ENCODE measurements around the gene PRKG1. TPM values are rescaled to one million over a fixed set of nuclear protein-coding genes. Genes with fewer than 3 reads are reported as not detected.

PRKG1 gene
- total and polyA plus RNA-seq, 2 donors (not counting 1 experiment from before 2014, with no cell fraction given) = not detected

DNA sequence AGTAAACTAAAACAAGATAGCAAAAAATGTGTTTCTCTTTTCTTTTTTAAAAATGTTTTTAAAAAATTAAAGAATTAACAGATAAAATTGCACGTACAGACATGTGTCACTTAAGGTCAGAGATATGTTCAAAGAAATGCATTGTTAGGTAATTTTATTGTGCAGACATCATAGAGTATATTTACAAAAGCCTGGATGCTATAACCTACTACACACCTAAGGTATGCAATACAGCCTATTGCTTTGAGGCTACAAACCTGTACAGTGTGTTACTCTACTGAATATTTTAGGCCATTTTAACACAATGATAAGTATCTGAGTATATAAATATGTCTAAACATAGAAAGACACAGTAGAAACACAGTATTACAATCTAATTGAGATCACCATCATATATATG lies 253.1 kb downstream of the PRKG1 start:
- H3K4me1 ChIP-seq (ENCODE audit: control insufficient read depth in 2 of 2, insufficient read depth in 2 of 2, low read length in 2 of 2) = no peaks in the 10 kb centered on the region
- TF ChIP-seq EZH2 (IDR thresholded peaks at IDR 0.05; ENCODE audit: borderline replicate concordance, insufficient read depth, low read depth, low read length, poor library complexity, severe bottlenecking) = no peak
- TF ChIP-seq, protein P1, sequence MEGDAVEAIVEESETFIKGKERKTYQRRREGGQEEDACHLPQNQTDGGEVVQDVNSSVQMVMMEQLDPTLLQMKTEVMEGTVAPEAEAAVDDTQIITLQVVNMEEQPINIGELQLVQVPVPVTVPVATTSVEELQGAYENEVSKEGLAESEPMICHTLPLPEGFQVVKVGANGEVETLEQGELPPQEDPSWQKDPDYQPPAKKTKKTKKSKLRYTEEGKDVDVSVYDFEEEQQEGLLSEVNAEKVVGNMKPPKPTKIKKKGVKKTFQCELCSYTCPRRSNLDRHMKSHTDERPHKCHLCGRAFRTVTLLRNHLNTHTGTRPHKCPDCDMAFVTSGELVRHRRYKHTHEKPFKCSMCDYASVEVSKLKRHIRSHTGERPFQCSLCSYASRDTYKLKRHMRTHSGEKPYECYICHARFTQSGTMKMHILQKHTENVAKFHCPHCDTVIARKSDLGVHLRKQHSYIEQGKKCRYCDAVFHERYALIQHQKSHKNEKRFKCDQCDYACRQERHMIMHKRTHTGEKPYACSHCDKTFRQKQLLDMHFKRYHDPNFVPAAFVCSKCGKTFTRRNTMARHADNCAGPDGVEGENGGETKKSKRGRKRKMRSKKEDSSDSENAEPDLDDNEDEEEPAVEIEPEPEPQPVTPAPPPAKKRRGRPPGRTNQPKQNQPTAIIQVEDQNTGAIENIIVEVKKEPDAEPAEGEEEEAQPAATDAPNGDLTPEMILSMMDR (IDR thresholded peaks at IDR 0.05) = no peak
- no peak overlapping the region for H3K9ac ChIP-seq (ENCODE audit: low read length)
- Mint-ChIP-seq H3K4me1 (no peaks in the 10 kb centered on the region), H3K4me3 (no peak overlapping the region), H3K9me3 (ENCODE audit: insufficient read depth) (no peaks in the 10 kb centered on the region), H3K27ac (no peak overlapping the region), H3K27me3 (no peaks in the 10 kb centered on the region)
- DNase-seq (no peak), ATAC-seq (ENCODE audit: low read depth) (no peak)
- no peak overlapping the region for H3K27ac ChIP-seq (ENCODE audit: low read length in 2 of 2)
- intact Hi-C loops (cut with micrococcal nuclease) = no loop called here
- no peak overlapping the region for H2AFZ ChIP-seq (ENCODE audit: insufficient read depth, low read depth, low read length, poor library complexity, severe bottlenecking)
- no peaks in the 10 kb centered on the region for H3K36me3 ChIP-seq (replicated peaks in 1 of 2; ENCODE audit: control extremely low read depth in 1 of 2, control insufficient read depth in 1 of 2, extremely low read depth in 1 of 2, insufficient read depth in 2 of 2, low read length in 1 of 2)
- no peak overlapping the region for H3K4me3 ChIP-seq (ENCODE audit: control extremely low read depth in 1 of 5, extremely low read depth in 1 of 5, insufficient read depth in 1 of 5, low read depth in 2 of 5, low read length in 4 of 5)
- H3K27me3 ChIP-seq (replicated peaks in 1 of 4; ENCODE audit: control extremely low read depth in 1 of 4, control insufficient read depth in 3 of 4, insufficient read depth in 4 of 4, low read length in 3 of 4) = no peaks in the 10 kb centered on the region
- peaks cover 0 to 5% (median 0%) of the 10 kb centered on the region in 3 donors for H3K9me3 ChIP-seq (ENCODE audit: control extremely low read depth in 1 of 3, control insufficient read depth in 2 of 3, insufficient read depth in 1 of 3, low read length in 2 of 3)
- H3K79me2 ChIP-seq (ENCODE audit: control insufficient read depth, insufficient read depth, low read length) = no peaks in the 10 kb centered on the region
- H3K4me2 ChIP-seq (replicated peaks; ENCODE audit: low read depth, low read length, poor library complexity, severe bottlenecking) = no peak overlapping the region
- H4K20me1 ChIP-seq (ENCODE audit: control insufficient read depth, insufficient read depth, low read length, poor library complexity, severe bottlenecking) = no peaks in the 10 kb centered on the region
- ChIA-PET POLR2A (no interaction called here), CTCF (no interaction called here)
- no CpG with 5 or more reads among the region's 1 CpG for WGBS (ENCODE audit: insufficient coverage)

DNA sequence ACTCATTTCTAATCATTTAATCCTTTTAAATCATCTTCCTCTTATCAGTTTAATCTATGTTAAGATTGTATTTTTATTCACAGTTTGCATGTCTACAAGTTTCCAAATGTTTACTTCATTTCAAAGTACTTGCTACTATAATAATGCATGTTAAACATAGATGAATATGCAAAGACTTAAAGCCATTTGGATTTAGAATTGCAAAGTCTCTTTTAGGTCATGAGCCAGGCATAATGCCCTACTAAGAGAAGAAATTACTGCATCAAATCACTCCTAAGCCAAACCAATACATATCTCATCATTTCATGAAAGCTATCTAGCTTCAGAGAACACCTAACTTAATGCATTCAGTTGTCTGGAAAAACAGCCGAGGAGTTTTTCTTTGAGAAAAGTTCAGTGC lies 266.1 kb downstream of the PRKG1 start:
- POLR2A ChIA-PET = no interaction called here
- H2AFZ ChIP-seq (ENCODE audit: insufficient read depth, low read depth, low read length, poor library complexity, severe bottlenecking) = no peak overlapping the region
- no CpG with 5 or more reads among the region's 1 CpG for whole genome bisulfite sequencing (ENCODE audit: insufficient coverage)
- no peak for ATAC-seq (ENCODE audit: low read depth)
- Mint-ChIP-seq H3K27ac (no peak overlapping the region), H3K4me3 (no peak overlapping the region), H3K27me3 (no peaks in the 10 kb centered on the region), H3K9me3 (ENCODE audit: insufficient read depth) (no peaks in the 10 kb centered on the region), H3K4me1 (no peaks in the 10 kb centered on the region)
- no peaks in the 10 kb centered on the region for H4K20me1 ChIP-seq (ENCODE audit: control insufficient read depth, insufficient read depth, low read length, poor library complexity, severe bottlenecking)
- no peak overlapping the region for H3K4me3 ChIP-seq (ENCODE audit: control extremely low read depth in 1 of 5, extremely low read depth in 1 of 5, insufficient read depth in 1 of 5, low read depth in 2 of 5, low read length in 4 of 5)
- H3K36me3 ChIP-seq (replicated peaks in 1 of 2; ENCODE audit: control extremely low read depth in 1 of 2, control insufficient read depth in 1 of 2, extremely low read depth in 1 of 2, insufficient read depth in 2 of 2, low read length in 1 of 2) = no peaks in the 10 kb centered on the region
- intact Hi-C loops (cut with micrococcal nuclease) = no loop called here
- no peak for DNase-seq
- H3K27ac ChIP-seq (ENCODE audit: low read length in 2 of 2) = no peak overlapping the region
- no peak for TF ChIP-seq EZH2 (IDR thresholded peaks at IDR 0.05; ENCODE audit: borderline replicate concordance, insufficient read depth, low read depth, low read length, poor library complexity, severe bottlenecking)
- TF ChIP-seq, protein P1 (IDR thresholded peaks at IDR 0.05) = no peak
- H3K79me2 ChIP-seq (ENCODE audit: control insufficient read depth, insufficient read depth, low read length) = no peaks in the 10 kb centered on the region
- no peaks in the 10 kb centered on the region for H3K27me3 ChIP-seq (replicated peaks in 1 of 4; ENCODE audit: control extremely low read depth in 1 of 4, control insufficient read depth in 3 of 4, insufficient read depth in 4 of 4, low read length in 3 of 4)
- CTCF ChIA-PET = no interaction called here
- H3K9ac ChIP-seq (ENCODE audit: low read length) = no peak overlapping the region
- H3K9me3 ChIP-seq (ENCODE audit: control extremely low read depth in 1 of 3, control insufficient read depth in 2 of 3, insufficient read depth in 1 of 3, low read length in 2 of 3) = no peaks in the 10 kb centered on the region
- no peak overlapping the region for H3K4me2 ChIP-seq (replicated peaks; ENCODE audit: low read depth, low read length, poor library complexity, severe bottlenecking)
- H3K4me1 ChIP-seq (ENCODE audit: control insufficient read depth in 2 of 2, insufficient read depth in 2 of 2, low read length in 2 of 2) = no peaks in the 10 kb centered on the region

Measured in B cell (primary cell).